ENCODE data around the gene SDCCAG8. TPM values are rescaled to one million over a fixed set of nuclear protein-coding genes. Genes with fewer than 3 reads are reported as not detected.

Gene SDCCAG8
- total and polyA plus RNA-seq, 4 donors, result 8.5 to 25.8 (median 17.5) TPM

DNA sequence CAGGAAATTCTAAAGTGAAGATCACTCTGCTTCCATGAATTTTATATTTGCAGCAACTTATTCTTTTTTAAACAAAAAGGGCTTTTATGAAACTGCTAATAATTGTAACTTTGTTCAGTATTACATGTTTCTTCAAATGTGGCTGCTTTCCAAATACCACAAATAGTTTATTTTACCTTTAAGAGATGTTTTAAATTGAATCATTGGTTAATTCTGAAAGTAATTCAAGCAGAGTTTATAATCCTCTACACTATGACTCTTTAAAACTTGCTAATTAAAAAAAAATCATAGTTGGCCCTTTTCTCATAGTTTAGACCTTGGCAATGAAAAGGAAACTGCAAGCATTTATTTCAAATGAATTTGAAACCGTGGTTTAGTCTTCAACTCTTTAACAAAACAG is 59.6 kb downstream of the SDCCAG8 start:
- no peak overlapping the region for H3K27ac ChIP-seq (ENCODE audit: low read depth in 1 of 2, low read length in 2 of 2)
- no peak overlapping the region for H3K4me3 ChIP-seq (ENCODE audit: low read depth in 1 of 3, low read length in 3 of 3)
- TF ChIP-seq FOXA1 (IDR thresholded peaks at IDR 0.05) (no peak), GABPA (IDR thresholded peaks at IDR 0.05 in 1 of 2, conservative IDR thresholded peaks at IDR 0.05 in 1 of 2) (no peak), RXRA (IDR thresholded peaks at IDR 0.05) (no peak), YY1 (IDR thresholded peaks at IDR 0.05) (no peak), HNF4A (conservative IDR thresholded peaks at IDR 0.05) (no peak), FOXA2 (IDR thresholded peaks at IDR 0.05) (no peak), TAF1 (conservative IDR thresholded peaks at IDR 0.05) (no peak), NR2F2 (IDR thresholded peaks at IDR 0.05) (no peak), HNF4G (IDR thresholded peaks at IDR 0.05) (no peak), JUND (IDR thresholded peaks at IDR 0.05) (no peak), EGR1 (IDR thresholded peaks at IDR 0.05; ENCODE audit: low read depth in 2 of 2) (no peak), SP1 (IDR thresholded peaks at IDR 0.05) (no peak)
- TF ChIP-seq, protein P1, sequence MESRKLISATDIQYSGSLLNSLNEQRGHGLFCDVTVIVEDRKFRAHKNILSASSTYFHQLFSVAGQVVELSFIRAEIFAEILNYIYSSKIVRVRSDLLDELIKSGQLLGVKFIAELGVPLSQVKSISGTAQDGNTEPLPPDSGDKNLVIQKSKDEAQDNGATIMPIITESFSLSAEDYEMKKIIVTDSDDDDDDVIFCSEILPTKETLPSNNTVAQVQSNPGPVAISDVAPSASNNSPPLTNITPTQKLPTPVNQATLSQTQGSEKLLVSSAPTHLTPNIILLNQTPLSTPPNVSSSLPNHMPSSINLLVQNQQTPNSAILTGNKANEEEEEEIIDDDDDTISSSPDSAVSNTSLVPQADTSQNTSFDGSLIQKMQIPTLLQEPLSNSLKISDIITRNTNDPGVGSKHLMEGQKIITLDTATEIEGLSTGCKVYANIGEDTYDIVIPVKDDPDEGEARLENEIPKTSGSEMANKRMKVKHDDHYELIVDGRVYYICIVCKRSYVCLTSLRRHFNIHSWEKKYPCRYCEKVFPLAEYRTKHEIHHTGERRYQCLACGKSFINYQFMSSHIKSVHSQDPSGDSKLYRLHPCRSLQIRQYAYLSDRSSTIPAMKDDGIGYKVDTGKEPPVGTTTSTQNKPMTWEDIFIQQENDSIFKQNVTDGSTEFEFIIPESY (IDR thresholded peaks at IDR 0.05), result no peak
- TF ChIP-seq, protein P2, sequence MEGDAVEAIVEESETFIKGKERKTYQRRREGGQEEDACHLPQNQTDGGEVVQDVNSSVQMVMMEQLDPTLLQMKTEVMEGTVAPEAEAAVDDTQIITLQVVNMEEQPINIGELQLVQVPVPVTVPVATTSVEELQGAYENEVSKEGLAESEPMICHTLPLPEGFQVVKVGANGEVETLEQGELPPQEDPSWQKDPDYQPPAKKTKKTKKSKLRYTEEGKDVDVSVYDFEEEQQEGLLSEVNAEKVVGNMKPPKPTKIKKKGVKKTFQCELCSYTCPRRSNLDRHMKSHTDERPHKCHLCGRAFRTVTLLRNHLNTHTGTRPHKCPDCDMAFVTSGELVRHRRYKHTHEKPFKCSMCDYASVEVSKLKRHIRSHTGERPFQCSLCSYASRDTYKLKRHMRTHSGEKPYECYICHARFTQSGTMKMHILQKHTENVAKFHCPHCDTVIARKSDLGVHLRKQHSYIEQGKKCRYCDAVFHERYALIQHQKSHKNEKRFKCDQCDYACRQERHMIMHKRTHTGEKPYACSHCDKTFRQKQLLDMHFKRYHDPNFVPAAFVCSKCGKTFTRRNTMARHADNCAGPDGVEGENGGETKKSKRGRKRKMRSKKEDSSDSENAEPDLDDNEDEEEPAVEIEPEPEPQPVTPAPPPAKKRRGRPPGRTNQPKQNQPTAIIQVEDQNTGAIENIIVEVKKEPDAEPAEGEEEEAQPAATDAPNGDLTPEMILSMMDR (IDR thresholded peaks at IDR 0.05; ENCODE audit: low read depth, low read length, missing input control), result no peak
- TF ChIP-seq, protein P3, sequence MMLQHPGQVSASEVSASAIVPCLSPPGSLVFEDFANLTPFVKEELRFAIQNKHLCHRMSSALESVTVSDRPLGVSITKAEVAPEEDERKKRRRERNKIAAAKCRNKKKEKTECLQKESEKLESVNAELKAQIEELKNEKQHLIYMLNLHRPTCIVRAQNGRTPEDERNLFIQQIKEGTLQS (IDR thresholded peaks at IDR 0.05), result no peak
- TF ChIP-seq, protein P4, sequence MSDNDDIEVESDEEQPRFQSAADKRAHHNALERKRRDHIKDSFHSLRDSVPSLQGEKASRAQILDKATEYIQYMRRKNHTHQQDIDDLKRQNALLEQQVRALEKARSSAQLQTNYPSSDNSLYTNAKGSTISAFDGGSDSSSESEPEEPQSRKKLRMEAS (IDR thresholded peaks at IDR 0.05), result no peak
- TF ChIP-seq, protein P5, sequence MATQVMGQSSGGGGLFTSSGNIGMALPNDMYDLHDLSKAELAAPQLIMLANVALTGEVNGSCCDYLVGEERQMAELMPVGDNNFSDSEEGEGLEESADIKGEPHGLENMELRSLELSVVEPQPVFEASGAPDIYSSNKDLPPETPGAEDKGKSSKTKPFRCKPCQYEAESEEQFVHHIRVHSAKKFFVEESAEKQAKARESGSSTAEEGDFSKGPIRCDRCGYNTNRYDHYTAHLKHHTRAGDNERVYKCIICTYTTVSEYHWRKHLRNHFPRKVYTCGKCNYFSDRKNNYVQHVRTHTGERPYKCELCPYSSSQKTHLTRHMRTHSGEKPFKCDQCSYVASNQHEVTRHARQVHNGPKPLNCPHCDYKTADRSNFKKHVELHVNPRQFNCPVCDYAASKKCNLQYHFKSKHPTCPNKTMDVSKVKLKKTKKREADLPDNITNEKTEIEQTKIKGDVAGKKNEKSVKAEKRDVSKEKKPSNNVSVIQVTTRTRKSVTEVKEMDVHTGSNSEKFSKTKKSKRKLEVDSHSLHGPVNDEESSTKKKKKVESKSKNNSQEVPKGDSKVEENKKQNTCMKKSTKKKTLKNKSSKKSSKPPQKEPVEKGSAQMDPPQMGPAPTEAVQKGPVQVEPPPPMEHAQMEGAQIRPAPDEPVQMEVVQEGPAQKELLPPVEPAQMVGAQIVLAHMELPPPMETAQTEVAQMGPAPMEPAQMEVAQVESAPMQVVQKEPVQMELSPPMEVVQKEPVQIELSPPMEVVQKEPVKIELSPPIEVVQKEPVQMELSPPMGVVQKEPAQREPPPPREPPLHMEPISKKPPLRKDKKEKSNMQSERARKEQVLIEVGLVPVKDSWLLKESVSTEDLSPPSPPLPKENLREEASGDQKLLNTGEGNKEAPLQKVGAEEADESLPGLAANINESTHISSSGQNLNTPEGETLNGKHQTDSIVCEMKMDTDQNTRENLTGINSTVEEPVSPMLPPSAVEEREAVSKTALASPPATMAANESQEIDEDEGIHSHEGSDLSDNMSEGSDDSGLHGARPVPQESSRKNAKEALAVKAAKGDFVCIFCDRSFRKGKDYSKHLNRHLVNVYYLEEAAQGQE (IDR thresholded peaks at IDR 0.05), result no peak
- 79% methylated on average over 1 of the region's 1 CpG for WGBS
- DNase-seq (ENCODE audit: low spot score), result no peak
- no peaks in the 10 kb centered on the region for H3K27me3 ChIP-seq (ENCODE audit: control insufficient read depth in 4 of 4, insufficient read depth in 4 of 4, low read length in 3 of 4)
- no peaks in the 10 kb centered on the region for H3K9me3 ChIP-seq (ENCODE audit: control insufficient read depth in 4 of 4, low read length in 3 of 4)
- no peak overlapping the region for H3K9ac ChIP-seq (ENCODE audit: low read depth in 1 of 2, low read length in 2 of 2)
- no peaks in the 10 kb centered on the region for H3K4me1 ChIP-seq (ENCODE audit: control insufficient read depth in 4 of 4, insufficient read depth in 4 of 4, low read length in 3 of 4)
- H3K36me3 ChIP-seq (ENCODE audit: control insufficient read depth in 4 of 4, insufficient read depth in 3 of 4, low read depth in 1 of 4, low read length in 3 of 4), result peaks cover 1 to 9% (median 7%) of the 10 kb centered on the region in 4 donors

DNA sequence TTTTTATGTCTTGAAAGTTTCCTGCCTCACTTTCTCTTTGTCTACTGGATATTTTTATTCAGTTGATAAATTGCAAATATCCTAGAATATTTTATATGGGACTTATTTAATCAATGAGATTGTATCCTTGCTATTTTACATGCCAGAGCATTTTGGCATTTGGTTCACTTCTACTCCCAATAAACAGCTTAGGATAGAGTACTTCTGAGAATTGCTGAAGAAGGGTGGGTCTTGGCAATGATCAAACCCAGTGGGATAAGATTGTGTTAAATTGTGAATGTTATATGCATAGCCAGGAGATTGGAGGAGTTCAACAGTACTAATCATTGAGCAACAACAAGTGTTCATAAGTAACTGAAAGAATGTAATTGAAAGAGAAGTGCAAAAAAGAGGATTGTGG is 60.1 kb downstream of the SDCCAG8 start:
- DNase-seq (ENCODE audit: low spot score), result no peak
- Histone ChIP-seq H3K27ac (ENCODE audit: low read depth in 1 of 2, low read length in 2 of 2) (no peak overlapping the region), H3K36me3 (ENCODE audit: control insufficient read depth in 4 of 4, insufficient read depth in 3 of 4, low read depth in 1 of 4, low read length in 3 of 4) (peaks cover 1 to 9% (median 7%) of the 10 kb centered on the region in 4 donors), H3K9ac (ENCODE audit: low read depth in 1 of 2, low read length in 2 of 2) (no peak overlapping the region), H3K27me3 (ENCODE audit: control insufficient read depth in 4 of 4, insufficient read depth in 4 of 4, low read length in 3 of 4) (no peaks in the 10 kb centered on the region), H3K4me1 (ENCODE audit: control insufficient read depth in 4 of 4, insufficient read depth in 4 of 4, low read length in 3 of 4) (no peaks in the 10 kb centered on the region), H3K9me3 (ENCODE audit: control insufficient read depth in 4 of 4, low read length in 3 of 4) (no peaks in the 10 kb centered on the region), H3K4me3 (ENCODE audit: low read depth in 1 of 3, low read length in 3 of 3) (no peak overlapping the region)
- TF ChIP-seq, protein P5 (IDR thresholded peaks at IDR 0.05), result no peak
- TF ChIP-seq YY1 (IDR thresholded peaks at IDR 0.05) (no peak), SP1 (IDR thresholded peaks at IDR 0.05) (no peak), NR2F2 (IDR thresholded peaks at IDR 0.05) (no peak), HNF4A (conservative IDR thresholded peaks at IDR 0.05) (no peak), TAF1 (conservative IDR thresholded peaks at IDR 0.05) (no peak), RAD21 (IDR thresholded peaks at IDR 0.05) (no peak), EGR1 (IDR thresholded peaks at IDR 0.05; ENCODE audit: low read depth in 2 of 2) (no peak)
- TF ChIP-seq, protein P4 (IDR thresholded peaks at IDR 0.05), result no peak
- TF ChIP-seq, protein P3 (IDR thresholded peaks at IDR 0.05), result no peak
